PC-9 (cell line): ENCODE results near the gene CD74.

Experiments
- CTCF ChIP-seq: fragments of 200-600 bp; sonication (generic); conservative IDR thresholded peaks from 2 replicates; pipeline ENCODE4 v1.6.1; 2017; ENCODE audit warnings: mixed run types, antibody characterized with exemption, mild to moderate bottlenecking, moderate library complexity
- EZH2 ChIP-seq: fragments of 200-600 bp; sonication (generic); IDR thresholded peaks from 2 replicates; pipeline ENCODE4 v1.8.0; 2017; ENCODE audit warnings: antibody characterized with exemption, low read depth

DNA sequence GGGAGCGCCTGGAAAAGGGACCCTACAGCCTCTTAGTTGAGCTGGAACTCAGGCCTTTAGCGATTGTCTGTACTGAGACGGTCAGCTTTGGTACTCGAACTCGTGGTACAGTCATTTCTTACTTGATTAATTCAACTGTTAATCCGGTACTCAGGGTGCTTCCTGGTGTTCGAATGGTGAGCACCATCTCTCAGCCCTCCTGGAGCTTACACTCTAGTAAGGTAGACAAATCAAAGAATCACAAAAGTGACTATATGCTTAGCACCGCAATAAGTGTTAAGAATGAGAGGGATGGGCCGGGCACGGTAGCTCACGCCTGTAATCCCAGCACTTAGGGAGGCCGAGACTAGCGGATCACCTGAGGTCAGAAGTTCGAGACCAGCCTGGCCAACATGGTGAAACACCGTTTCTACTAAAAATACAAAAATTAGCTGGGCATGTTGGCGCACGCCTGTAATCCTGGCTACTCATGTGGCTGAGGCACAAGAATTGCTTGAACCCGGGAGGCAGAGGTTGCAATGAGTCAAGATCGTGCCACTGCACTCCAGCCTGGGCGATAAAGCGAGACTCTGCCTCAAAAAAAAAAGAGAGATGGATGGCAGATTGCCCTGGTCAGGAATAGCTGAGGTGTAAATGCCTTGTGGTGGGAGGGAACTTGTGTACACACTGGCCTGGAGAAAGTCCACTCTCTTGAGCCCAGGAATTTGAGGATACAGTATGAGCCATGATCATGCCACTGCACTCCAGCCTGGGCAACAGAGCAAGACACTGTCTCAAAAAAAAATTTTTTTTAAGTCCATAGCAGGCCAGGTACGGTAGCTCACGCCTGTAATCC lies 54.2 kb downstream of the CD74 start:
- TF ChIP-seq CTCF (no peak), EZH2 (no peak)
